ENCODE data around the gene TCF3.

TCF3 gene

DNA sequence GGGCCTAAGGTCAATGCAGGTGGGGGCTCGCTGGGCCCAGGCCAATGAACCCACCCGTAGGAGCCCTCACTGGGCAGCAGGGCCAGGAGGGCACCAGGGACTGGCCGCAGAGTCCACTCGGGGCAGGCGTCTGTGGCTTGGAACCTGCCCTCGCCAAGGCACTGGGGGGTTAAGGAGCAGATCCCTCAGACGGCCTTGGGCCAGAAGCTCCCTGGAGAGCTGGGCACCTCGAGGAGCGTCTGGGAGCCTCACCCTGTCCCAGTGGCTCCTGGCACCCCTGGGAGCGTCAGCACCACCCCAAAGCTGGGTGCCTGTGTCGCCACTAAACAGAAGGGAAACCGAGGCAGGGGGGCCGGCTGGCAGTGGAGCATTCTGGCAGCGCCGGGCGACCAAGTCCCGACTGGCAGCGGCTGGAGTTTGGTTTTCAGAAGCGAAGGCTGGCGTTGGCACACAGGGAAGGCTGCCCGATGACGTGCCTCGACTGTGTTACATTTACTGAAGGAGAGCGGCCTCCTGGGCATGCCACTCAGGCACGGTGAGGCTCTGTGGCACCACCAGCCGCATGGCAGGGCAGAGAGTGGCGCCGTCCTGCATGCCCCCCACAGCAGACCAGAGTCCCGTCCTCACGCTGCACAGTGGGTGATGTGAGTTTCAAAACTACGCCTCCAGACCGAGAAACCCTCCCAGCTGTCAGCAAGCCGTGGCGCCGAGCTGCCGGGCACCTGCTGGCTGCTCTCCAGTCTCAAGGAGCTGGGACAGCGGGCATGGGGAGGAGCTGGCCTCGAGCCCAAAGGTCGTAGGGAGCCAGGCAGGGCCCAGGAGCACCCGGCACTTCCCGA is 75.1 kb downstream of the TCF3 start:
- TF ChIP-seq, protein P1, sequence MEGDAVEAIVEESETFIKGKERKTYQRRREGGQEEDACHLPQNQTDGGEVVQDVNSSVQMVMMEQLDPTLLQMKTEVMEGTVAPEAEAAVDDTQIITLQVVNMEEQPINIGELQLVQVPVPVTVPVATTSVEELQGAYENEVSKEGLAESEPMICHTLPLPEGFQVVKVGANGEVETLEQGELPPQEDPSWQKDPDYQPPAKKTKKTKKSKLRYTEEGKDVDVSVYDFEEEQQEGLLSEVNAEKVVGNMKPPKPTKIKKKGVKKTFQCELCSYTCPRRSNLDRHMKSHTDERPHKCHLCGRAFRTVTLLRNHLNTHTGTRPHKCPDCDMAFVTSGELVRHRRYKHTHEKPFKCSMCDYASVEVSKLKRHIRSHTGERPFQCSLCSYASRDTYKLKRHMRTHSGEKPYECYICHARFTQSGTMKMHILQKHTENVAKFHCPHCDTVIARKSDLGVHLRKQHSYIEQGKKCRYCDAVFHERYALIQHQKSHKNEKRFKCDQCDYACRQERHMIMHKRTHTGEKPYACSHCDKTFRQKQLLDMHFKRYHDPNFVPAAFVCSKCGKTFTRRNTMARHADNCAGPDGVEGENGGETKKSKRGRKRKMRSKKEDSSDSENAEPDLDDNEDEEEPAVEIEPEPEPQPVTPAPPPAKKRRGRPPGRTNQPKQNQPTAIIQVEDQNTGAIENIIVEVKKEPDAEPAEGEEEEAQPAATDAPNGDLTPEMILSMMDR (IDR thresholded peaks at IDR 0.05; ENCODE audit: low read depth, low read length), result no peak
- no peak for DNase-seq (ENCODE audit: extremely low read depth, low read depth)

DNA sequence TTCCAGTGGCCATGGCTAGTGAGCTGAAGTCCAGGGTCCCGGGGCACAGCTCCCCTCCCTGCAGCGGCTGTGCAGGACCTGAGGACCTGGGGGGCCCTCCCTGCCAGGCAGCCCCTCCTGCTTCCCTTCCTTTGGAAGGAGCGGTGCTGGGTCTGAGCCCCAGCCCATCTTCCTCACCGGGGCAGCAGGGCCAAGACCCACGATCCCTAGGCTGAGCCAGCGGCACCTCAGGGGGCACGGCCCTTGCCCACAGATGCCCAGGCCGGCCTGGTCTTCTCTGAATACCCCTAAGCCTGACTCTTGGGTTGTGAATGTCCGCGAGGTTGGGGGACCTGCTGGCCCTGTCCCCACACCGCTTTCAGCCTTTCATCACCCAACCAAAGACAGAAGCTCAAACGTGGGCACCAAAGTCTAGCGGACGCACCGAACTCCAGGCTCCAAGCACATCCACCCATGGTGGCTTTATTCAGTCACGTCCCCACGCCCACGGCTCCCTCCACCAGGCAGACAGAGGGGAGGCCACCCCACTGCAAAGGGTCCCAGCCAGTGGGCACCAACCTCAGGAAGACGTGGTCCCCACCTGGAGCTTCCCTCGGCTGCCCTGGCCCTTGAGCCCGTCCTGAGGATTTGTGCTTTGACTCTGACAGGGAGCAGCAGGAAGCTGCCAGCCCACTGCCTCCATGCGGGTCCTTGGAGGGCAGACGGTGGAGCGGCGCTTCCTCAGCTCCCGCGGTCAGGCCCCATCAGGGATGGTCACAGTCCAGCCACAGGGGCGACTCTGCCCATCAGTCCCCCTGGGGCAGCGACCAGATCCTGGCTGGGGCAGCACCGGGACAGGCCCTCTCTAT is 75.9 kb downstream of the TCF3 start:
- TF ChIP-seq, protein P1 (IDR thresholded peaks at IDR 0.05; ENCODE audit: low read depth, low read length), result no peak
- DNase-seq (ENCODE audit: extremely low read depth, low read depth), result no peak

DNA sequence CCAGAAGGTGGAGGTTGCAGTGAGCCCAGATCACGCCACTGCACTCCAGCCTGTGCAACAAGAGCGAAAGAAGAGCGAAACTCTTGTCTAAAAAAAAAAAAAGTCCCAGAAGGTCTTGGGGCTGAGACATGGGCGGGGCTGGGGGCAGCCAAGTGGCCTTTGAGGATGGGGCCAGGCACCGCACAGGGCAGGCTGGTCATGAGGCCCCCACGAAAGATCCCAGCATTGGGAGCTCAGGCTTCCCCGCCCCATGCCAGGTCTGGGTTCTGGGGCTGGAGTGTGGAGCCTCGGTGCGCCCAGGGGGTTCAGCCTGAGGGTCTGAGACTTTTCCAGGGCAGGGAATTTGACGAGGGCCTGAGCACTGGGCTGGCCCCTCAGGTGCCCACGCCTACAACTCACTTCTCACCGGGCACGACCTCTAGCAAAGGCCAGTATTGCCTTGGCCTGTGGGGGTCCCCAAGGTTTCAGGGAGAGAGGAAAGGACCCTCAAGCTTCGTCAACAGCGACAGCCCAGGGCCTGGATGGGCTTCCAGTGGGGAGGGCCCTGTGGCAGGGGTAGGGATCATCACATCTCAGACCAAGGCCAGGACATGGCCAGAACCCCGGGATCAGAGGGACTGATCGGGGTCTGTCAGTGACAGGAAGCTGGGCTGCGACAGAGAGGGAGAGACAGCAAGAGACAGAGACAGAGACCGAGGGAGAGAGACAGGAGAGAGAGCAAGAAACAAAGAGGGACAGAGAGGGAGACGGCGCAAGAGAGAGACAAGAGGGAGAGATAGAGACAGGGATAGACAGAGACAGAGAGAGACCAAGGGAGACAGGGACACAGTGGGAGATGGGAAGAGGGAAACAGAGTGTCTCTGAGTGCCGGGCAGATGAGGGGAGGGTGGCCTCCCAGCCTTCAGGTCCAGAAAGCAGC is 76.8 kb downstream of the TCF3 start:
- TF ChIP-seq, protein P1 (IDR thresholded peaks at IDR 0.05; ENCODE audit: low read depth, low read length), result no peak
- no peak for DNase-seq (ENCODE audit: extremely low read depth, low read depth)

DNA sequence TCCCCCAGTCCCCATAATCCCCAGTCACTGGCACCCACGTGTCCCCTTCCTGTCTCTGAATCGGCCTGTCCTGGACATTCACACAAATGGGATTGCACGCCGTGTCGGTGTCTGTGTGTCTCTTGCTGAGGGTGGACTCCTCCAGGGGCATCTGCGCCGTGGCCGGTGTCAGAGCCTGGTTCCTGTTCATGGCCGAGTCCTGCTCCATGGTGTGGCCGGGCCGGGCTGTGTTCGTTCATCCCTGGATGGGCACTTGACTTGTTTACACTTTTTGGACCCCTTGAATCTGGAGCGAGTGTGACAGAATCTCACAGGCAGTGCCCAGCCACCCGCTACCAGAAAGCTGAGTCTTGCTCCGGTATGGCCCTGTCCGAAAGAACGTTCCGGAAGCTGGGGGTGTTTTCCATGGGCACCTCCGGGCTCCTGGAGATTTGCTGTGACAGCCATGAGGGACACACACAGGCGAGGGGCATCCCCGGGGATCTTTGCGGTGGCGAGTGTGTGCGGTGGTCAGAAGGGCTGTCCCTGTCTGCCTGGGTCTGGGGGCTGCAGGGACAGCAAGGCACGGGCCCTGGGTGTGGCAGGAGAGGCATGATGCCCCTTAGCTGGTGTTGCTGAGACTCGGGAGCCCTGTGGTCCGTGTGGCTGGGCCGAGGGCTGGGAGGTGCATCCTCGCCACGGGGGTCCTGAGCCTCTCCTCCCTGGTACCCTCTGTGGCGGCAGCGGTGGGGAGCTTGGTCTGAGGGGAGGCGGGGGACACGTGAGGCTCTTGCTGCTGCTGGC is 77.9 kb downstream of the TCF3 start:
- DNase-seq (ENCODE audit: extremely low read depth, low read depth), result no peak
- TF ChIP-seq, protein P1 (IDR thresholded peaks at IDR 0.05; ENCODE audit: low read depth, low read length), result no peak

DNA sequence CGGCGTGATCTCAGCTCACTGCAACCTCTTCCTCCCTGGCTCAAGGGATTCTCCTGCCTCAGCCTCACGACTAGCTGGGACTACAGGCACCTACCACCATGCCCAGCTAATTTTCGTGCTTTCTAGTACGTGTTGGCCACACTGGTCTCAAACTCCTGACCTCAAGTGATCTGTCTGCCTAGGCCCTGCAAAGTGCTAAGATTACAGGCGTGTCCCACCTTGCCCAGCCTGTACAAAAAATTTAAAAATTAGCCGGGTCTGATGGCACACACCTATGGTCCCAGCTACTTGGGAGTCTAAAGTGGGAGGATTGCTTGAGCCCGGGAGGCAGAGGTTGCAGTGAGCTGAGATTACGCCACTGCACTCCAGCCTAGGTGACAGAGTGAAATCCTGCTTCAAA is 79.6 kb downstream of the TCF3 start:
- TF ChIP-seq, protein P1 (IDR thresholded peaks at IDR 0.05; ENCODE audit: low read depth, low read length), result no peak
- DNase-seq (ENCODE audit: extremely low read depth, low read depth), result no peak

DNA sequence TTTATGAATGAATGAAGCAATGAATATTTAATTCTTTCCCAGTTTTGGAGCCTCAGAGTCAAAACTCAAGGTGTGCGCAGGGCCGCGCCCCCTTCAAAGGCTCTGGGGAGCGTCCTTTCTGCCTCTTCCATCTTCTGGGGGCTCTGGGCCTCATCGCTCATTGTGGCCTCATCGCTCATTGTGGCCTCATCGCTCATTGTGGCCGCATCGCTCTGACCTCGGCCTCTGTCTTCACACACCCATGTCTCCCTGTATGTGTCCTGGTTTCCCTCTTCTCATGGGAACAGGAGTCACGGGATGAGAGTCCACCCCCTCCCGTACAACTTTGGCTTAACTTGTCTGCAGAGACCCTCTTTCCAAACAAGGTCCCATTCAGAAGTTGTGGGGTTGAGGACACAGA is 81.1 kb downstream of the TCF3 start:
- TF ChIP-seq, protein P1 (IDR thresholded peaks at IDR 0.05; ENCODE audit: low read depth, low read length), result no peak
- no peak for DNase-seq (ENCODE audit: extremely low read depth, low read depth)

Measured in AG09319 (cell line).